ENCODE results near the gene BRMS1.
"Not testable (repeated sequence)": the region's sequence is repeated elsewhere in the genome, so short reads cannot be mapped to it uniquely, and the experiment has no call there.

The BRMS1 gene

DNA sequence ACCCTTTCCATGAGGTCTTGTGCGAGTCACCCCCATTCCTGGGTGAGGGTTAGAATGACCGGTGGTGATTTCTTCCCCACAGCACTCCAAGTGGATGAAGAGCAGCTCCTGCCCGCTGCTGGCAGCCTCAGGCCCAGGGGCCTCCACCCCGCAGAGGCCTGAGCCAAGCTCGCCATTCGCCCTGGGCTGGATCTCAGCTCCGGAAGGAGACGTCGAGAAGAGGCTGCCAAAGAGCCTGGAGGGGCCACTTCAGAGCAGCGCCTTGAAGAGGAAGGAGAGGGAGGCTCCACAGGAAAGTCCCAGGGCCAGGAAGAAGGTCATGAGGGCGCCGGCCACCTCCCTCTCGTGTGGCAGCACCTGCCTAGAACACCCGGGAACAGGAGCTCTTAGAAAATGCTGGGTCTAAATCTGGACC, 18.3 kb upstream of the BRMS1 start:
- DNase-seq (ENCODE audit: low read depth): no peak

- no peak for DNase-seq (ENCODE audit: low read depth)
Observed at GRCh38 chr11:66362481-66363147, 17.7 kb upstream of the BRMS1 start.

DNA sequence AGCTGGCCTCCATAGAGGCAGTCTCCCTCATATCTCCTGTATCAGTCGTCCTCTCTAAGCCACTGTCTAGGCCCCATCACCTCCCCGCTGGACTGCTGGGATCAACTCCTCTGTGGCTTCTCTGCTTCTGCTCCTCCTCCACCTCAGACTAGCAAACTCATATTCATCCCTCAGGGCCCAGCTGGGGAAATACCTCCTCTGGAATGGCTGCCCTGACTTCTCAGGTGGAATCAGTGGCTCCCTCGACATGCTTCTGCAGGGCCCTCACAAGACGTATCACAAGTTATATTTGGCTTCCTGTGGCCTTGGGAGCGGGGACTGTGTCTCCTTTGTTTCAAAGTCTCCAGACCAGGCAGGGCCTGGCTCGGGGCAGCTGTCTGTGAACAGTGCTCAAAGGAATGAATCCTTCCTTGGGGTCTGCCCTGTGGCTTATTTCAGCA, 16.6 kb upstream of the BRMS1 start:
- DNase-seq (ENCODE audit: low read depth): no peak

DNA sequence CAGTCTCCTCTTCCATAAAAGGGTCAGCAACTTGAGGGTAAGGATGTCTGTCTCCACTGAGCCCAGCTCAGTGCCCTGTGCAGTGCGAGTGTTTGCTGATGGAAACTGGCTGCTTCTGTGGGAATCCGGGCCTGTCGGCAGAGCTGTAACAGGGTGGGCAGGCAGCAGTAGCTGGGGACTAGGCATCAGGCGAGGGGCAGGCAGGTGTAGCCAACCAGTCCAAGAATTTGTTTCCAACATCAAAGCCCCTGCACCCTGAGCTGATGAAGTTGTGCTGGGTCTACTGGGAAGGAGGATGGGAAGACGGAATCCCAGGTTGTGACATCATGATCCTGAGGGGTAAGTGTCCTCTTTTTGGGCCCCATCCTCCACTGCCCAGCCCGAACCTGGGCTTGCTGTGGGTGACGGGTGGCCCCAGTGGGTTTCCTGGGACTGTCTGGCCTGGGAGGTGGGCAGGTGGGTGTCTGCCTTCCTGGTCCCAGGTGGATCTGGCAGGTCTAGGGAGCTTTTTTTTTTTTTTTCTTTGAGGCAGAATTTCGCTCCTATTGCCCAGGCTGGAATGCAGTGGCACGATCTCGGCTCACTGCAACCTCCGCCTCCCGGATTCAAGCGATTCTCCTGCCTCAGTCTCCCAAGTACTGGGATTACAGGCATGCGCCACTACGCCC, 15.6 kb upstream of the BRMS1 start:
- no peak for DNase-seq (ENCODE audit: low read depth)

- no peak for DNase-seq (ENCODE audit: low read depth)
Observed at GRCh38 chr11:66359662-66360087, 14.8 kb upstream of the BRMS1 start.

DNA sequence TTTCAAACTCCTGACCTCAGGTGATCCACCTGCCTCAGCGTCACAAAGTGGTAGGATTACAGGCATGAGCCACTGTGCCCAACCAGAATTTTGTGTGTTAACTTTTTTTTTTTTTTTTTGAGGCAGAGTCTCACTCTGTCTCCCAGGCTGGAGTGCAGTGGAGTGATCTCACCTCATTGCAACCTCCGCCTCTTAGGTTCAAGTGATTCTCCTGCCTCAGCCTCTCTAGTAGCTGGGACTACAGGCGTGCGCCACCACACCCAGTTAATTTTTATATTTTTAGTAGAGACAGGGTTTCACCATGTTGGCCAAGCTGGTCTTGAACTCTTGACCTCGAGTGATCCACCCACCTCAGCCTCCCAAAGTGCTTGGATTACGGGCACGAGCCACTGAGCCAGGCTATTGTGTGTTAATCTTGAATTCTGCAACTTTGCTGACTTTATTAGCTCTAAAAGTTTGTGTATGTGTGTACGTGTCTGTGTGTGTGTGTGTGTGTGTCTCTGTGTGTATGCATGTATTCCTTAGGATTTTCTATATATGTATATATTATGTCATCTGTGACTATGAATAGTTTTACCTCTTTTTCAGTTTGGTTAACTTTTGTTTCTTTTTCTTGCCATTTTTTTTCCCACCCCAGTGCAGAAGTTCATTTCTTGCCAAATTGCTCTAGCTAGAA, 5.8 kb upstream of the BRMS1 start:
- DNase-seq (ENCODE audit: low read depth): not testable (repeated sequence)

DNA sequence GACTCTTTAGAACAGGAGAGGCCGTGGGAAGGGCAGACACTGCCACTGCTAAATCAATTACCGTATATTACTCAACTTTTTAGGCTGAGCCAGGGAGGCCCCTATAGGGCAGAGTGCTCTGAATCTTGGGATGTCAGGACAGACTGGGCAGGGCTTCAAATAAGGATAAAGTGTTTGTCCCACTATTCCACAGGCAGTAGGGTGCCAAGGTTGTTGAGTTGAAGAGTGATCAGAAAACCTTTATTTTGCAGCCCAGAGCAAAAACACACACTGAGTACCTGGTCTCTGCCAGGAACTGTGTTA, 4.1 kb upstream of the BRMS1 start:
- no peak for DNase-seq (ENCODE audit: low read depth)

DNA sequence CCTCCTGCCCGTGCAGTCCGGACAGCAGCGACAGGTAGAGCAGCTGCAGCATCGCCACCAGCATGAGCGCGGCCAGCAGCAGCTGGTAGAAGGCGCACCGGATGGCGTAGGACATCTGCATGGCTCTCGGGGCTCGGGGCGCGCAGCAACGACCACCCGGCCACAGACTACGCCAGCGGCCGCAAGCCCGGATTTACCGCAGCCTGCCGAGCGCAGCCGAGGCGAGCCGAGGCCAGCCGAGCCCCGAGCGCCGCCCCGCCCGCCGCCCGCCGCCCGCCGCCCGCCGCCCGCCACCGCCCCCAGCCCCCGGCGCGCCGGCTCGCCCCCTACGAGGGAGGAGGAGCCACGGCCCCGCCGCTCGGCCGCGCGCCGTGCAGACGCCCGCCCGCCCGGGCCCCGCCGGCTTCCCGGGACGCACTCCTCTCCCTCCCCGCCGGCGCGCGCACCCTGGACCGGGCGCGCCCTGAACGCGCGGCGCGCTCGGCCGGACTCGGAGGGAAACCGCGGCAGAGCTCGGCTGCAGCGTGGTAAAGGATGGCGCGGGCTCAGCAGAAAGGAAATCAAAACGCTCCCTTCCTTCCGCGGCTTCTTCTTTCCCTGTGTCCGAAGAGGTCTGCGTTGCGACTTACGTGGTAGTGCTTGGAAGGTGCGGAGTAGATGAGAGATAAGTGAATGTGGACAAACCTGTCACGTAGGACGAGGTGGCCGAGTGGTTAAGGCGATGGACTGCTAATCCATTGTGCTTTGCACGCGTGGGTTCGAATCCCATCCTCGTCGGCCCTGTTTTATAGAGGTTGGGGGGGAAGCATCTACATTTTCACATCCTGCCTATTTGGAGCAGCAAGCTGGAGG, 2.7 kb upstream of the BRMS1 start, which contains the start of gene B4GAT1:
Gene B4GAT1, minus strand, starts transcription at position 205 of the 852 bp plus-strand sequence. Its CDS starts 84 bp downstream, at position 121.
- peak; percentile 72 for DNase-seq (ENCODE audit: low read depth)

- DNase-seq (ENCODE audit: low read depth): no peak
Observed at GRCh38 chr11:66346476-66347424, 1.8 kb upstream of the BRMS1 start.

DNA sequence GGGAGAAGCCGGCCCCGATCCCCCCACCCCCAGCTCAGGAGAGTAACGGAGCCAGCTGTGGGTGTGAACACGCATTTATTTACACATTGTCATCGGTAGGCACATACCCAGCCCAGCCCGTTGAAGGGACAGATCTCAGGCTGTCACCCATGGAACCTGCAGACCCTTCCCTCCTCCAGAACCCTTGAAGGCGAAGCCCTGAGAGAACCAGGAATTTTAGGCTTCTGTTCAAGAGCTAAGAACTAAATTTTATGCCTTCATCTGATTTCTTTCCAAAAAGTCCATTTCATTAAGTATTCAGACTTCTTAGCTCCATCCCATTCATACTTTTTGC, 379 bp upstream of the BRMS1 start:
- DNase-seq (ENCODE audit: low read depth): no peak

DNA sequence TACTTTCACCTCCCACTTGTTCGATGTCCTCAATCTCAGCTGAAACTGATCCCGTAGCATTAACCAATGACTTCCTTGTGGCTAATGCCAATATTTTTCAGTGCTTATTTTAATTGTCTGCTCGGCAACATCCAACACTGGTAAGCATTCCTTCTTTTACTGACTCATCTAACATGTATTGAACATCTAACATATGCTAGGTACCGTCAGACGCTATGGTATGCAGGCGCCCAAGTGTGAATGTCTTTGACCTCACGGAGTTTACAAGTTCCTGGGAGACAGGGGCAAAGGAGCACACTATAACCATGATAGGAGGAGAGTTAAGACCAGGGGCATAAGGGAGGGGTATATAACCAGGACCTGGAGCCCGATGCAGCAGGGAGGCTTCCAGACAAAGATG, 1.7 kb downstream of the BRMS1 start:
- no peak for DNase-seq (ENCODE audit: low read depth)

GRCh38 chr11:66341502-66342126, 3.3 kb downstream of the BRMS1 start:
- no peak for DNase-seq (ENCODE audit: low read depth)

- no peak for DNase-seq (ENCODE audit: low read depth)
Observed at GRCh38 chr11:66340596-66341501, 4.1 kb downstream of the BRMS1 start.

DNA sequence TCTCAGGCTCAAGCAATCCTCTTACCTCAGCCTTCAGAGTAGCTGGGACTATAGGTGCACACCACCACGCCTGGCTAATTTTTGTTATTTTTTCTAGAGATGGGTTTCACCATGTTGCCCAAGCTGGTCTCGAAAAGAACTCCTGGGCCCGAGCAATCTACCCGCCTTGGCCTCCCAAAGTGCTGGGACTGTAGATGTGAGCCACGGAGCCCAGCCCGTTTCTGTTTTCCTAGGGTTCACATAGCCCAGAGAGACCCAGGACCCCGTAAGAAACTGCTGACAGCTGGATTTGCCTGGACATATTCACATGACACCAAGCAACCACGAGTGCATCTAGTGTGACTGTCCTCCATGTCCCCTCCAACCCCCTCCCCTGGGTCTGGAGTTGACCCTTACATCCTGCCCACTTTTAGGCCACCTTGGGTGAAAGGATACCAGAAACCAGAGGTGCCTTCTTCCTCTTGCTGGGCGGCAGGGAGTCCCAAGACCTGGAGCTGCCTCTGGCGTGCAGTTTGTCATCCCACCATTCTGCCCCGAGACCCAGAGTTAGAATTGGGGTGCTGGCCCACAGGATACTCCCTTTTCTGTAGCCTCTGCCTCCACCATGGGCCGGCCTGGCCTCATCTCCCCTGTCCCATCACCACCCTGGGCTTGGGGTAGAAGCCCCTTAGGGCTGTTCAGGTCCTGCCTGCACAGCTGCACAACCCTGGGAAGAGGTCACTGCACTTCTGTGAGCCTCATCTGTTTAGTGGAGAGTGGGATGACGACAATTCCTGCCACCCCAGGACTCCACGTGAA, 5.0 kb downstream of the BRMS1 start:
- no peak for DNase-seq (ENCODE audit: low read depth)

GRCh38 chr11:66339162-66339675, 5.7 kb downstream of the BRMS1 start:
- DNase-seq (ENCODE audit: low read depth): no peak

- no peak for DNase-seq (ENCODE audit: low read depth)
Observed at GRCh38 chr11:66338276-66339161, 6.4 kb downstream of the BRMS1 start.

- no peak for DNase-seq (ENCODE audit: low read depth)
Observed at GRCh38 chr11:66337103-66337899, 7.6 kb downstream of the BRMS1 start.

All from stimulated activated CD4-positive, alpha-beta T cell treated with anti-CD3 and anti-CD28 coated beads, Interleukin-2, amount 100 ng/mL, for 4 hours (primary cell).